ENCODE measurements around the gene PDCD6IP. TPM values are rescaled to one million over a fixed set of nuclear protein-coding genes. Genes with fewer than 3 reads are reported as not detected.
"Not testable (repeated sequence)": the region's sequence is repeated elsewhere in the genome, so short reads cannot be mapped to it uniquely, and the experiment has no call there.

PDCD6IP gene
- total and polyA plus RNA-seq, 2 donors from 2014 or later: 47.2 to 240 TPM

- intact Hi-C loops (cut with DNase I): no loop called here
- Histone ChIP-seq H3K4me3 (ENCODE audit: low read length in 3 of 3) (no peak overlapping the region), H3K36me3 (ENCODE audit: control insufficient read depth in 2 of 3, insufficient read depth in 3 of 3, low read length in 3 of 3) (no peaks in the 10 kb centered on the region), H3K9ac (ENCODE audit: low read length in 3 of 3) (no peak overlapping the region), H3K9me3 (ENCODE audit: control insufficient read depth in 2 of 3, insufficient read depth in 1 of 3, low read length in 3 of 3) (peaks cover 0 to 6% (median 0%) of the 10 kb centered on the region in 3 donors), H3K4me1 (ENCODE audit: control insufficient read depth in 2 of 3, insufficient read depth in 2 of 3, low read depth in 1 of 3, low read length in 3 of 3) (no peaks in the 10 kb centered on the region), H3K27me3 (ENCODE audit: control insufficient read depth, insufficient read depth, low read length) (no peaks in the 10 kb centered on the region), H3K27ac (ENCODE audit: low read depth in 2 of 2, low read length in 2 of 2) (no peak overlapping the region)
- DNase-seq (no peak), FAIRE-seq (no peak)
- TF ChIP-seq CTCF (IDR thresholded peaks at IDR 0.05; ENCODE audit: borderline replicate concordance, extremely low read depth, insufficient read depth): no peak
Measured at GRCh38 chr3:33750211-33750548, 48.2 kb upstream of the PDCD6IP start.

- no peak for TF ChIP-seq CTCF (IDR thresholded peaks at IDR 0.05; ENCODE audit: borderline replicate concordance, extremely low read depth, insufficient read depth)
- Histone ChIP-seq H3K9ac (ENCODE audit: low read length in 3 of 3) (no peak overlapping the region), H3K36me3 (ENCODE audit: control insufficient read depth in 2 of 3, insufficient read depth in 3 of 3, low read length in 3 of 3) (no peaks in the 10 kb centered on the region), H3K27me3 (ENCODE audit: control insufficient read depth, insufficient read depth, low read length) (no peaks in the 10 kb centered on the region), H3K4me1 (ENCODE audit: control insufficient read depth in 2 of 3, insufficient read depth in 2 of 3, low read depth in 1 of 3, low read length in 3 of 3) (no peaks in the 10 kb centered on the region), H3K27ac (ENCODE audit: low read depth in 2 of 2, low read length in 2 of 2) (no peak overlapping the region), H3K9me3 (ENCODE audit: control insufficient read depth in 2 of 3, insufficient read depth in 1 of 3, low read length in 3 of 3) (peaks cover 0 to 6% (median 0%) of the 10 kb centered on the region in 3 donors), H3K4me3 (ENCODE audit: low read length in 3 of 3) (no peak overlapping the region)
- FAIRE-seq: no peak
- intact Hi-C loops (cut with DNase I): no loop called here
- no peak for DNase-seq
Measured at GRCh38 chr3:33751336-33751735, 47.1 kb upstream of the PDCD6IP start.

GRCh38 chr3:33754391-33754790 is 44.0 kb upstream of the PDCD6IP start:
- H3K4me3 ChIP-seq (ENCODE audit: low read length in 3 of 3); DNase-seq; intact Hi-C loops (cut with DNase I); H3K9me3 ChIP-seq (ENCODE audit: control insufficient read depth in 2 of 3, insufficient read depth in 1 of 3, low read length in 3 of 3); H3K27ac ChIP-seq (ENCODE audit: low read depth in 2 of 2, low read length in 2 of 2); H3K36me3 ChIP-seq (ENCODE audit: control insufficient read depth in 2 of 3, insufficient read depth in 3 of 3, low read length in 3 of 3); H3K27me3 ChIP-seq (ENCODE audit: control insufficient read depth, insufficient read depth, low read length); H3K4me1 ChIP-seq (ENCODE audit: control insufficient read depth in 2 of 3, insufficient read depth in 2 of 3, low read depth in 1 of 3, low read length in 3 of 3); FAIRE-seq; H3K9ac ChIP-seq (ENCODE audit: low read length in 3 of 3): not testable (repeated sequence)

- Histone ChIP-seq H3K27me3 (ENCODE audit: control insufficient read depth, insufficient read depth, low read length) (no peaks in the 10 kb centered on the region), H3K9me3 (ENCODE audit: control insufficient read depth in 2 of 3, insufficient read depth in 1 of 3, low read length in 3 of 3) (peaks cover 0 to 6% (median 0%) of the 10 kb centered on the region in 3 donors), H3K4me3 (ENCODE audit: low read length in 3 of 3) (no peak overlapping the region), H3K36me3 (ENCODE audit: control insufficient read depth in 2 of 3, insufficient read depth in 3 of 3, low read length in 3 of 3) (no peaks in the 10 kb centered on the region), H3K9ac (ENCODE audit: low read length in 3 of 3) (no peak overlapping the region), H3K4me1 (ENCODE audit: control insufficient read depth in 2 of 3, insufficient read depth in 2 of 3, low read depth in 1 of 3, low read length in 3 of 3) (no peaks in the 10 kb centered on the region), H3K27ac (ENCODE audit: low read depth in 2 of 2, low read length in 2 of 2) (no peak overlapping the region)
- intact Hi-C loops (cut with DNase I): no loop called here
- DNase-seq: no peak
- no peak for TF ChIP-seq CTCF (IDR thresholded peaks at IDR 0.05; ENCODE audit: borderline replicate concordance, extremely low read depth, insufficient read depth)
- no peak for FAIRE-seq
Measured at GRCh38 chr3:33758281-33758680, 40.1 kb upstream of the PDCD6IP start.
